Measurements from ENCODE around the gene CXXC5.

Gene CXXC5

DNA sequence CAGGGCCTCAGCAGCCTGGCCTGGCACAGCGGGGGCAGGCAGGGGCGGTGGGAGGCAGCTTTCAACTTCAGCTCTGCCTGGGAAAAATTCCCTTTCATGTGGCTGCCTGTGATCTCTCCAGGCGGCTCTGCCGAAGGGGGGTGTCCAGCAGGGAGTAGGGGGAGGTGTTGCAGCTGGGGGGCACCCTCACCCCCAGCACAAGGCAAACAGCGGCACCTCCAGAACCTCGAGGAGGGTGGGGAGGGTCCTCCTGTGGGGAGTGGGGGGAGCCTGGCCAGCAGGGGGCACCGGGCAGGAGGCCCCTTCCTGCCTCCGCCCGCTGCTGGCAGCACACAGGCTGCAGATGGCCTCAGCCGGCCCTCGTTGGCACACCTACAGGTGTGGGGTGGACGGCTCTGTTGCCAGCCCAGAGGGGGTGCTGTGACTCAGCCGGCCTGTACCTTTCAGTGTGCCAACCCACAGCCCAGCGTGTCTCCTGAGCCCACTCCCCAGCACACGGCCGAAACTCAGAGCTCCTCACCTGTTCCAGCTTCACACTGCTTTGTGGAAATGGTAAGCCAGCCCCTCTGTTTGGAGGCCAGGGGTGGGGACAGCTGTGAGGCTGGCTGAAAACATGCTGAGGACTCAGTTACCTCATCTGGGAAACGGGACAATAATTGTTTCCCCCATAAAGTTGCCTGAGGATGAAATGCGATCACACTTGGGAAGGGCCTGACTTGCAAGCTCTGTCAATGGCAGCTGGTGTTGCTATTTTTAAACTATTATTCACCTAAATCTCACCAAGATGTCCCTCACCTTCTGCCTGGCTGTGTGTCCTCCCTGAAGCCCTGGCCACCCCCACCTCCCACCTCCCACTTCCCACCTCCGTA is 37.0 kb downstream of the CXXC5 start:
- Mint-ChIP-seq H3K27me3 (no peaks in the 10 kb centered on the region), H3K36me3 (ENCODE audit: insufficient read depth) (peaks cover 8% of the 10 kb centered on the region), H3K9me3 (no peaks in the 10 kb centered on the region), H3K4me3 (no peak overlapping the region), H3K27ac (ENCODE audit: low read depth) (no peak overlapping the region), H3K4me1 (peaks cover 12% of the 10 kb centered on the region)
- no peak for ATAC-seq (replicated peaks; ENCODE audit: extremely low read depth, poor library complexity, severe bottlenecking)
- DNase-seq (ENCODE audit: low spot score in 2 of 2), result no peak

DNA sequence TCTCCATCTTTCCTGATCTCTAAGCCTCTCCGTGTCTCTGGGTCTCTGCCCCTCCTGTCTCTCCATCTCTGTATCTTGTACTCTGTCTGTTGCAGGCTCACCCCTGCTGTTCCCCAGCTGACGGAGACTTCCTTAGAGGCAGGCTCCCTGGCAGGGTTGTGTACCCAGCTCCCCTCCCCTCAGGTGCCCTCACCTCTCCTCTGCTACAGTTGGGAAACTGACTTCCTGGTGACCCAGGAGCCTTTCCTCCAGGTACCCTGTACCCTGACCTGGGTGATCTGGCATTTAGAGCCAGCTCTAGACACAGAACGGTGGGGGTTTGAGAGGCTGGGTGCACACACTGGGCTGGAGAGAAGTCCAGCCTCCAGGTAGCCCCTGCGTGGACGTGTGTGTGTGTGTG is 37.7 kb downstream of the CXXC5 start:
- H3K9me3 Mint-ChIP-seq, result no peaks in the 10 kb centered on the region
- H3K27ac Mint-ChIP-seq (ENCODE audit: low read depth), result no peak overlapping the region
- ATAC-seq (replicated peaks; ENCODE audit: extremely low read depth, poor library complexity, severe bottlenecking) (no peak), DNase-seq (ENCODE audit: low spot score in 2 of 2) (no peak)
- no peaks in the 10 kb centered on the region for H3K27me3 Mint-ChIP-seq
- H3K4me3 Mint-ChIP-seq, result no peak overlapping the region
- peaks cover 8% of the 10 kb centered on the region for H3K36me3 Mint-ChIP-seq (ENCODE audit: insufficient read depth)
- peaks cover 12% of the 10 kb centered on the region for H3K4me1 Mint-ChIP-seq

DNA sequence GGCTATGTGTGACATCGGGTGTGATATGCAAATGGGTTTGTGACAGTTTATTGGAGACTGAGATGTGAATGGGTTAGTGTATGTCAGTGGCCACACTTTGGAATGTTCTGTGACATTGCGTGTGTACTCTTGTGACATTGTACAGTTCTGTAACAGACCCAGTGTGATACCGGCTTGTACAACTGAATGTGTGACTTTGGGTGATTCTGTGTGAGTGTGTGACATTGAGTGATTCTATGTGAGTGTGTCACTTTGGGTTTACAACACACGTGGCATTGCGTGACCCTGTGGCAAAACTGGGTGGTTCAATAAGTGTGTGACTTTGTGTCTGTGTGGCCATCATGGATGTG is 38.2 kb downstream of the CXXC5 start:
- no peak for ATAC-seq (replicated peaks; ENCODE audit: extremely low read depth, poor library complexity, severe bottlenecking)
- Mint-ChIP-seq H3K9me3 (no peaks in the 10 kb centered on the region), H3K4me1 (peaks cover 12% of the 10 kb centered on the region), H3K36me3 (ENCODE audit: insufficient read depth) (peaks cover 7% of the 10 kb centered on the region), H3K27ac (ENCODE audit: low read depth) (no peak overlapping the region), H3K4me3 (no peak overlapping the region), H3K27me3 (no peaks in the 10 kb centered on the region)
- DNase-seq (ENCODE audit: low spot score in 2 of 2), result no peak

DNA sequence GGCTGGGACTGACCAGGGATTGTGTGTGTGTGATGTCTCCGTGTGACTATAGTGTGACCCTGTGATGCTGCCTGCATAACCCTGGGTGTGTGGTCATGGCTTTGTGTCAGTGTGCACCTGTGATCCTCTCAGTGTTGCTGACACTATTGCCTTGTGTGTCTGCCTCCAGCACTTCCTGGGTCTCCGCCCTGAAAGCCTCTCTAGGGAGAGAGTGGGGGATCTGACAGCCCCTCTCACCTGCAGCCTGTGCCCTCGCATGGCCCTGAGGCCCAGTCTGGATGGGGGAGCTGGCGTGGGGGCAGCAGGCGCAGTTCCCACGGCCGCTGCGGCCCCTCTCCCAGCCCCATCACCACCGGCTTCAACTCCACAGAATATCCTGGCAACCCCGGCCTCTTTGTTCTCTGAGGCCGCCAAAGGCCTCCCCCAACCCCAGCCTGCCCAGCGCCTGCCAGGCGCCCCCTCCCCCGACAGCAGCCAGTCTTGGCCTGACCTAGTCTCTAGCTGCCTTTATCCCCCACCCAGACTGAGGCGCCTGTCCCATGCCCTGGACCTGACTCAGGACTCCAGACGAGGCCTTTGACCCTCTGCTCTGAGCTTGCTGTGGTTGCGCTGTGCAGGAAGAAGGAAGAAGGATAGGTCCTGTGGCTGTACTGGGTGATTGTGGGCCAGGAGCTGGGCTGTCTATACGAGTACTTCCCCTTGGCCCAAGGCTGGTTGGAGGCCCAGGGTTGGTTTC is 38.7 kb downstream of the CXXC5 start:
- ATAC-seq (replicated peaks; ENCODE audit: extremely low read depth, poor library complexity, severe bottlenecking) (no peak), DNase-seq (ENCODE audit: low spot score in 2 of 2) (no peak)
- H3K9me3 Mint-ChIP-seq, result no peaks in the 10 kb centered on the region
- no peak overlapping the region for H3K4me3 Mint-ChIP-seq
- no peaks in the 10 kb centered on the region for H3K27me3 Mint-ChIP-seq
- H3K4me1 Mint-ChIP-seq, result peaks cover 12% of the 10 kb centered on the region
- peaks cover 6% of the 10 kb centered on the region for H3K36me3 Mint-ChIP-seq (ENCODE audit: insufficient read depth)
- no peak overlapping the region for H3K27ac Mint-ChIP-seq (ENCODE audit: low read depth)

DNA sequence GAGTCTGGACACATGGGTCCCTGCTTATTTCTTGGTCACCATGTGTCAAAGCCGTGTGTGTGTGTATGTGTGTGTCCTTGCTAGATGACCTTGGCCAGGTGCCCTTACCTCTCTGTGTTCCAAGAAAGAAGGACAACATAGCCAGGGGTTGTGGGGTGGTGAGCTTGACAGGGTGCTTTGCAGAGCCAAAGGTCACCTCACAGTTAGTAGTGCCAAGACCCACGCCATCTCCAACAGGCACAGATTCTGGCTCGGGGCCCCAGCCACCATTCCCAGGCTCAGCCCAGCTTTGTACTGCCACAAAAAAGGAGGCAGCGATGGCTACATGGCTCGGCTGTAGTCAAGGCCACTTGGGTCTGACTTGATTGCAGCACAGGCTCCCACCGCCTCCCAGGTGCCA is 39.5 kb downstream of the CXXC5 start:
- ATAC-seq (replicated peaks; ENCODE audit: extremely low read depth, poor library complexity, severe bottlenecking), result no peak
- peaks cover 12% of the 10 kb centered on the region for H3K4me1 Mint-ChIP-seq
- H3K27me3 Mint-ChIP-seq, result no peaks in the 10 kb centered on the region
- H3K4me3 Mint-ChIP-seq, result no peak overlapping the region
- peaks cover 6% of the 10 kb centered on the region for H3K36me3 Mint-ChIP-seq (ENCODE audit: insufficient read depth)
- H3K27ac Mint-ChIP-seq (ENCODE audit: low read depth), result no peak overlapping the region
- DNase-seq (ENCODE audit: low spot score in 2 of 2), result no peak
- no peaks in the 10 kb centered on the region for H3K9me3 Mint-ChIP-seq

DNA sequence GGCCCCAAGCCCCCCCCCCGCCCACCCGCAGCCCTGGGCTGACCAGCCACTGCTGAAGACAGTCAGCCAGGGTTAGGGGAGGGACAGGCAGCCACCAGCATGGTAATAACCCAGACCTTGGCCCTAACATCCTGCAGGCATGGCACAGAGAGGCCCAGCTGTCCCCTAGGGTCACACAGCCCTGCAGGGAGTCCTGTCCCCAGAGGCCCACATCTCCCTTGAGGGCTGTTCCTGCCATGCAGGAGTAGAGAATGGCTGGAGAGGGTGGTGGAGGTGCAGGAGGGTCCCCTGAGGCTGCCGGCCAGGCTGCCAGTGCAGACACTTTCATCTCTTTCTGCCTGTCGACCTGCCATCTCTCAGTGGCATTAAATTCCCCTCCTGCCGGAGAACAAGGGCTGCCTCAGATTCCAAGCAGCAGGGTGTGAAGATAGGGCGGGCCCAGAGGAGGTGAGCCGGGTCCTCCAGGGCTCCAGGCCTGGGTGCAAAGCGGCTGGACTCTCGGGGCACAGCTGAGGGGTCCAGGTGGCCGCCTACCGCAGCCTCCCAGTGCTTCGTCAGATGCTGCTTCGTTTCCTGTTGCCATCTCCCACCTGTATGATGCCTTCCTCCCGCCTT is 40.0 kb downstream of the CXXC5 start:
- no peak overlapping the region for H3K27ac Mint-ChIP-seq (ENCODE audit: low read depth)
- DNase-seq (ENCODE audit: low spot score in 2 of 2), result no peak
- peaks cover 12% of the 10 kb centered on the region for H3K4me1 Mint-ChIP-seq
- no peaks in the 10 kb centered on the region for H3K27me3 Mint-ChIP-seq
- H3K4me3 Mint-ChIP-seq, result no peak overlapping the region
- no peaks in the 10 kb centered on the region for H3K9me3 Mint-ChIP-seq
- no peak for ATAC-seq (replicated peaks; ENCODE audit: extremely low read depth, poor library complexity, severe bottlenecking)
- peaks cover 6% of the 10 kb centered on the region for H3K36me3 Mint-ChIP-seq (ENCODE audit: insufficient read depth)

DNA sequence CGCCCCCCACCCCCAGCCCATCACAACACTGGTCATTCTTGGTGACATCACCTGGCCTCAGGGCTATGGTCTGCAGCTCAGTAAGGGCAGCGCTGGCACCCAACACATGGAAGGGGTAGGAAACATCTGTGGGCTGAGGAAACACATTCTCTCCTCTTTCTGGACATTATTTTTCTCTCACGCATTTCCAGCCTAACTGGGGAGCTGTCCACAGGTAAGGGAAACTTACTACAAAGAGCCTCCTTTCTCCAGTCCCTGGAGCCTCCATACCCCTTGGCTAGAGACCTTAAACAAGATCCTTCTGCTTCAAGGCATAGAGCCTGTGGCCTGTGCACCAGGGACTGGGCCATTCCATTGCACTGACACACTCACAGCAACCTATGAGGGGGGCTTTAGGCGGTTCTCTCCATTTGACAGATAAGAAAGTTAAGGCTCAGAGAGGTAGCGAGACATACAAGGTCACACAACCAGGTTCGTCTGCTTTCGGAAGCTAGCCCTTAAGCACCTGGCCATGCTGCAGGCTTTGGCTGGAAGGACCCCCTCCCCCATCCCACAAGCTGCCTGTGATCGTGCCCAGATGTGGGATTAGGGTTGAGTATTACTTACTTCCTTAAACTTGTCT is 40.7 kb downstream of the CXXC5 start:
- DNase-seq (ENCODE audit: low spot score in 2 of 2) (no peak), ATAC-seq (replicated peaks; ENCODE audit: extremely low read depth, poor library complexity, severe bottlenecking) (no peak)
- Mint-ChIP-seq H3K27me3 (no peaks in the 10 kb centered on the region), H3K4me1 (peaks cover 12% of the 10 kb centered on the region), H3K27ac (ENCODE audit: low read depth) (no peak overlapping the region), H3K4me3 (no peak overlapping the region), H3K36me3 (ENCODE audit: insufficient read depth) (peaks cover 4% of the 10 kb centered on the region), H3K9me3 (no peaks in the 10 kb centered on the region)

DNA sequence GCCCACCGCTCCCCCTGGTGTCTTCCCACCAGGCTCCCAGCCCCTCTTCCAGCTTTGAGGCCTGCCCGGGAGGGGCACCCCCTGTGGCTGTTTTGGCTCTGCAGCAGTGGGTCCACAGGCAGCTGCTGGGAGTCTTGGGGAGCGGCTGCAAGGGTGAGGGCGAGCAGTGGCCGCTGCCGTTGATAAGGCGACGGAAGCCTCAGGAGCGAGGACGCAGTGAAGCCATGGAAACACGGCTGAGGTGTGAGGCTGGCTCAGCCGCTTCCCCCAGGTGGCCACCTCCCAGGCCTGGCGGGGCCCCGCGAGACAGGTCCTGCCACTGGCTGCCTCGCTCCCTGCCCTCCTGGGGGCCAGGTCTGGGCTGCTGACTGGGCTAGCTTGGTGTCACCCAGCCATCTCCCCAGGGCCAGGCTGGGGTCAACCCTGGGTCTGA is 41.5 kb downstream of the CXXC5 start:
- H3K36me3 Mint-ChIP-seq (ENCODE audit: insufficient read depth), result peaks cover 2% of the 10 kb centered on the region
- H3K27me3 Mint-ChIP-seq, result no peaks in the 10 kb centered on the region
- H3K4me3 Mint-ChIP-seq, result no peak overlapping the region
- DNase-seq (ENCODE audit: low spot score in 2 of 2) (no peak), ATAC-seq (replicated peaks; ENCODE audit: extremely low read depth, poor library complexity, severe bottlenecking) (no peak)
- no peak overlapping the region for H3K27ac Mint-ChIP-seq (ENCODE audit: low read depth)
- H3K9me3 Mint-ChIP-seq, result no peaks in the 10 kb centered on the region
- H3K4me1 Mint-ChIP-seq, result peaks cover 12% of the 10 kb centered on the region

DNA sequence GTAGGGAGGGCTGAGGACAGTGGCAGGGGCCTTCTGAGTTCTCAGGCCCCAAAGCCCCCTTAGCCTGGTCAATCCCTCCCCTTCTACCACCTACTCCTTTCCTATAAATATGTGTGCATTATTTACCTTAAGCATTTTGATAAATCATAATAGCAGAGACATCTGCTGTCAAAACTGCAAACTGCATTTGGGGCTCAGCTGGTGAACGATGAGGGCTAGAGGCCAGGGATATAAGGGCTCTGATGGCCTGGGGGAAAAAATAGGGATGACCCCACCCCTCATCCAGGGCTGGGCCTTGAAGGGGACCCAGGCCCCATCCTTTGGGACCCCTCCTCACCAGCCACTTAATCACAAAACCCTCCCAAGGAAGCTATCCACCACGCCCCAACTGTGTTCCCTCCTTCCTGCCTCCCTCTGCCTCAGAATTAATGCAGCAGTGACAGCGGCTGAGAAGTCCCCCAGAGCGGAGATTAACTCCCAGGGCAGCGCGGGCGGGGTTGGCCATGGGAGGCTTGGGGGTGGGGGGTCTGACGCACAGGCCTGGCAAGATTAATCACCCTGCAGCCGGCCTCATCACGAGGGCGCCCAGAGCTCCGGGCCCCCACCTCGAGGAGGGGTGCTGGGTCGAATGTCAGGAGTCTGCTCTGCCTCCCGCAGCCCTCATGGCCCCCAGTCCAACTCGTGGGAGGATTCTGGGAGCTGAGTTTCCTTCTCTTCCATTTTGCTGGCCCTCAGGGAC is 42.1 kb downstream of the CXXC5 start:
- H3K9me3 Mint-ChIP-seq, result no peaks in the 10 kb centered on the region
- DNase-seq (ENCODE audit: low spot score in 2 of 2) (no peak), ATAC-seq (replicated peaks; ENCODE audit: extremely low read depth, poor library complexity, severe bottlenecking) (no peak)
- H3K27me3 Mint-ChIP-seq, result no peaks in the 10 kb centered on the region
- H3K27ac Mint-ChIP-seq (ENCODE audit: low read depth), result no peak overlapping the region
- no peak overlapping the region for H3K4me3 Mint-ChIP-seq
- peaks cover 12% of the 10 kb centered on the region for H3K4me1 Mint-ChIP-seq
- peaks cover 2% of the 10 kb centered on the region for H3K36me3 Mint-ChIP-seq (ENCODE audit: insufficient read depth)

DNA sequence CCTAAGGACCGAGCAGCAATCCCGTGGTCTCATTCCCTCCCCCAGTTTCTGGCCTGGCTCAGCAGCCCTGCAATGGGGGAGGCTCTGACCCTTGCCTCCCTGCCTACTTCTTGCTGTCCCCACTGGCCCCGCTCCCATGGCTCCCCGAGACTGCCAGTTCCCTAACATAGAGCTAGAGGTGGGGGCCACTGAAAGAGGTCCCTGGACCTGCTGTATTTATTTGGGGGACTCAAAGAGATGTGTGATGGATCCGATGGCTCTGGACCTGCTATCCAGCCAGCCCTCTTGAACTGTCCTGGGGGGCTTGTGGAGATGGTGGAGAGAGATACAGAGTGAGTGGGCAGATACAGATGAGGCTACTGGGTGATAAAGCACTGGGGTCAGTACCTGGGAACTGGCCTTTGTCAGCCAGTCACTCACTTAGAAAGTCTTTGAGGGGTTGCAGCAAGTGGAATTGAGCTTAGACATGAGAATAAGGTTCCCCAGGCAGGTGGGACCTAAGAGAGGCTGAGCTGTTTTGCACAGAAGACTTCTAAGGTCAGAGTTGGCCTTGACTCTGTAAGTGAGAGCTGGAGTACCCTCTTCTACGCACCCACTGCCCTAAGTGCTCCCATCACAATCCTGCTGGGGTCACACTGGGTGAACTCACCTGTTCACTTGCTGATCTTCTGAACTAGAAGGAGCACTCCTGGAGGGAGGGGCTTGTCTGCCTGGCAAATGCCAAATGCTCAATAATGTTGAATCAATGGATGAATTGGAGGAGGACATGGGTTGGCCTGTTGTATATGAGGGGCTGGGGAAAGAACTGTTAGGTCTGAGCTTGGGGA is 42.9 kb downstream of the CXXC5 start:
- DNase-seq (ENCODE audit: low spot score in 2 of 2) (no peak), ATAC-seq (replicated peaks; ENCODE audit: extremely low read depth, poor library complexity, severe bottlenecking) (no peak)
- no peak overlapping the region for H3K27ac Mint-ChIP-seq (ENCODE audit: low read depth)
- no peak overlapping the region for H3K4me3 Mint-ChIP-seq
- H3K9me3 Mint-ChIP-seq, result no peaks in the 10 kb centered on the region
- H3K4me1 Mint-ChIP-seq, result peaks cover 12% of the 10 kb centered on the region
- peaks cover 2% of the 10 kb centered on the region for H3K36me3 Mint-ChIP-seq (ENCODE audit: insufficient read depth)
- H3K27me3 Mint-ChIP-seq, result no peaks in the 10 kb centered on the region

DNA sequence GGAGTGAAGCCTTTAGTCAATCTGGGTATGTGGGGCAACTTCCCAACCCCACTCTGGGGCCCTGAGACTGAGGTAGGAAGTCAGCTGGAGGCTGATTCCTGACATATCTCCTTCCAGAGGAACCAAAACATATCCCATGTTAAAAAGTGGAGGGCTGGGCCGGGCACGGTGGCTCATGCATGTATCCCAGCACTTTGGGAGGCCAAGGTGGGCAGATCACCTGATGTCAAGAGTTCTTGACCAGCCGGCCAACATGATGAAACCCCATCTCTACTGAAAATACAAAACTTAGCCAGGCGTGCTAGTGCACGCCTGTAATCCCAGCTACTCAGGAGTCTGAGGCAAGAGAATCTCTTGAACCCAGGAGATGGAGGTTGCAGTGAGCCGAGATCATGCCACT is 44.0 kb downstream of the CXXC5 start:
- Mint-ChIP-seq H3K4me3 (no peak overlapping the region), H3K36me3 (ENCODE audit: insufficient read depth) (peaks cover 2% of the 10 kb centered on the region), H3K9me3 (no peaks in the 10 kb centered on the region), H3K27ac (ENCODE audit: low read depth) (no peak overlapping the region), H3K4me1 (peaks cover 15% of the 10 kb centered on the region), H3K27me3 (peaks cover 9% of the 10 kb centered on the region)
- DNase-seq (ENCODE audit: low spot score in 2 of 2), result no peak
- ATAC-seq (replicated peaks; ENCODE audit: extremely low read depth, poor library complexity, severe bottlenecking), result no peak

Measured in central memory CD8-positive, alpha-beta T cell (primary cell).